ENCODE data around the gene SPTBN5.

DNA sequence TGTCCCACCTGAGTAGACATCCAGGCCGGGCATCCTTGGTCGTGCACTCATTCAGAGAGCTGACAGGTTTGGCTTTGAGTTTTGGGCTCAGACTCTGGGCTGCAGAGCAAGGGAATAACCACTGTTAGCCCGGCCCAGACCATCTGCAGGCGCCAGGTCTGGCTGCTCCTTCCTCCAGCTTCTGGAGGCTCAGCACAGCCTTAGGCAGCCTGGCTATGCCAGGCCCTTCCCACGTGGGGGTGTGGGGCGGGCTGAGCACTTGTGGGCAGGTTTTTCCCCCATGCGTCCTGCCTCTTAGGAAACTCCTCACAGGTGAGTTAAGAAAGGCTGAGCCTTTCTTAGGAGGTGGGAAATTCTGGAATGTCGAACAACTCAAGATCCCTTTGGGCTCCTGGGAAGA lies 44.0 kb downstream of the SPTBN5 start:
- TF ChIP-seq, protein P1, sequence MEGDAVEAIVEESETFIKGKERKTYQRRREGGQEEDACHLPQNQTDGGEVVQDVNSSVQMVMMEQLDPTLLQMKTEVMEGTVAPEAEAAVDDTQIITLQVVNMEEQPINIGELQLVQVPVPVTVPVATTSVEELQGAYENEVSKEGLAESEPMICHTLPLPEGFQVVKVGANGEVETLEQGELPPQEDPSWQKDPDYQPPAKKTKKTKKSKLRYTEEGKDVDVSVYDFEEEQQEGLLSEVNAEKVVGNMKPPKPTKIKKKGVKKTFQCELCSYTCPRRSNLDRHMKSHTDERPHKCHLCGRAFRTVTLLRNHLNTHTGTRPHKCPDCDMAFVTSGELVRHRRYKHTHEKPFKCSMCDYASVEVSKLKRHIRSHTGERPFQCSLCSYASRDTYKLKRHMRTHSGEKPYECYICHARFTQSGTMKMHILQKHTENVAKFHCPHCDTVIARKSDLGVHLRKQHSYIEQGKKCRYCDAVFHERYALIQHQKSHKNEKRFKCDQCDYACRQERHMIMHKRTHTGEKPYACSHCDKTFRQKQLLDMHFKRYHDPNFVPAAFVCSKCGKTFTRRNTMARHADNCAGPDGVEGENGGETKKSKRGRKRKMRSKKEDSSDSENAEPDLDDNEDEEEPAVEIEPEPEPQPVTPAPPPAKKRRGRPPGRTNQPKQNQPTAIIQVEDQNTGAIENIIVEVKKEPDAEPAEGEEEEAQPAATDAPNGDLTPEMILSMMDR (conservative IDR thresholded peaks at IDR 0.05 in 1 of 2, IDR thresholded peaks at IDR 0.05 in 1 of 2; ENCODE audit: extremely low read depth in 1 of 2, insufficient read depth in 1 of 2, low read depth in 1 of 2, low read length in 2 of 2), result no peak
- no peak for TF ChIP-seq EZH2 (IDR thresholded peaks at IDR 0.05; ENCODE audit: borderline replicate concordance, low read length)
